T-cell (primary cell): ENCODE data around the gene KIF3C. TPM values are rescaled to one million over a fixed set of nuclear protein-coding genes. Genes with fewer than 3 reads are reported as not detected.
A peak's percentile ranks its signal among the peaks of the same experiment; 100 is the strongest.
"Not testable (repeated sequence)": the region's sequence is repeated elsewhere in the genome, so short reads cannot be mapped to it uniquely, and the experiment has no call there.

Experiments used
- ATAC-seq, 4 experiments: fragments of 200-7000 bp in 3 of 4; fragments of 150-1000 bp in 1 of 4; cut with Tn5 transposase; replicated peaks in 1 of 4; 1 replicate in 3 of 4; 2 replicates in 1 of 4; pipeline ENCODE4 v1.10.0; 2021; ENCODE audit warnings: moderate library complexity in 3 of 4, mild to moderate bottlenecking in 2 of 4, moderate number of reproducible peaks in 1 of 4
- CTCF ChIA-PET, 2 donors: fragments of 300-600 bp; sonication (Branson Sonifier 250); formaldehyde crosslinking; loops; one replicate each; lab custom pipeline; 2022; ENCODE audit warnings: antibody characterized with exemption in 2 of 2; lab: Charles Lee
- POLR2A ChIA-PET, 2 donors: fragments of 300-600 bp; sonication (Branson Sonifier 250); formaldehyde crosslinking; loops; one replicate each; lab custom pipeline; 2022; ENCODE audit warnings: antibody characterized with exemption in 2 of 2; lab: Charles Lee
- DNase-seq, 35 experiments: peaks; one replicate each; pipeline versions ENCODE4 v3.0.0 to v3.0.0-alpha.2; 2013 to 2023
- H3K27ac ChIP-seq: one replicate; pipeline ENCODE4 v1.5.1; 2013; ENCODE audit warnings: low read length
- H3K27me3 ChIP-seq, 2 experiments: replicated peaks in 1 of 2; 1 replicate in 1 of 2; 2 replicates in 1 of 2; pipeline versions ENCODE4 v1.6.1 to v1.7.0; 2013; ENCODE audit warnings: low read length in 1 of 2, mixed read lengths in 1 of 2; ENCODE audit not compliant: control insufficient read depth in 2 of 2, insufficient read depth in 2 of 2; ENCODE audit errors: extremely low read depth in 1 of 2
- H3K36me3 ChIP-seq, 2 donors: 1 replicate in 1 of 2; 2 replicates in 1 of 2; pipeline versions ENCODE4 v1.6.1 to v1.7.0; 2013; ENCODE audit warnings: low read length in 1 of 2; ENCODE audit not compliant: control insufficient read depth in 2 of 2, insufficient read depth in 1 of 2; ENCODE audit errors: extremely low read depth in 1 of 2
- H3K4me1 ChIP-seq, 2 experiments: 1 replicate in 1 of 2; 2 replicates in 1 of 2; pipeline versions ENCODE4 v1.6.1 to v1.7.0; 2013; ENCODE audit warnings: low read length in 2 of 2, mixed read lengths in 1 of 2; ENCODE audit not compliant: insufficient read depth in 2 of 2, control insufficient read depth in 1 of 2; ENCODE audit errors: extremely low read depth in 1 of 2
- H3K4me3 ChIP-seq, 2 donors: 1 replicate in 1 of 2; 2 replicates in 1 of 2; pipeline versions ENCODE4 v1.5.1 to v1.7.0; 2013; ENCODE audit warnings: mild to moderate bottlenecking in 2 of 2, low read length in 1 of 2, moderate library complexity in 1 of 2; ENCODE audit not compliant: control insufficient read depth in 1 of 2; ENCODE audit errors: extremely low read depth in 1 of 2
- H3K9me3 ChIP-seq: 2 replicates; pipeline ENCODE4 v1.7.0; 2013
- H3K27ac Mint-ChIP-seq, 2 donors: one replicate each; pipeline ENCODE4 v1.8.0; 2020 to 2021; ENCODE audit warnings: mild to moderate bottlenecking in 2 of 2, mixed read lengths in 2 of 2
- H3K27me3 Mint-ChIP-seq, 2 donors: one replicate each; pipeline ENCODE4 v1.8.0; 2021 to 2022; ENCODE audit warnings: mixed read lengths in 2 of 2
- H3K36me3 Mint-ChIP-seq: one replicate; pipeline ENCODE4 v1.8.0; 2021; ENCODE audit warnings: mixed read lengths
- H3K4me1 Mint-ChIP-seq, 3 donors: one replicate each; pipeline ENCODE4 v1.8.0; 2020 to 2022; ENCODE audit warnings: mixed read lengths in 3 of 3, mild to moderate bottlenecking in 1 of 3
- H3K4me3 Mint-ChIP-seq, 3 donors: one replicate each; pipeline ENCODE4 v1.8.0; 2020 to 2022; ENCODE audit warnings: mild to moderate bottlenecking in 3 of 3, mixed read lengths in 3 of 3, moderate library complexity in 3 of 3
- H3K9me3 Mint-ChIP-seq, 3 donors: one replicate each; pipeline ENCODE4 v1.8.0; 2020 to 2022; ENCODE audit warnings: mixed read lengths in 3 of 3
- WGBS: methylation state at CpG from one replicate; pipeline ENCODE4 v1.1.5; 2013; ENCODE audit warnings: missing lambda C conversion rate; ENCODE audit not compliant: insufficient coverage; 5-methylcytosine and 5-hydroxymethylcytosine counted together
- total RNA-seq, 35 experiments: library from RNA in 6 of 35; stranded (reverse) in 6 of 35; fragments of 120-200 nt in 1 of 35; gene quantifications; one replicate each; pipeline versions ENCODE4 v1.2.1 to v1.2.4 and lab custom pipeline; 2013 to 2026

KIF3C gene
- total RNA-seq, result 1 to 10 TPM; 3.3 to 8.6 (median 6.9) TPM
- total RNA-seq (2013), result 3.2 TPM
- 0.68 to 12.8 (median 4.8) reads per million in 29 experiments for total RNA-seq (lab: John Stamatoyannopoulos, UW)

GRCh38 chr2:25982273-25982967 lies at the start of gene KIF3C:
KIF3C (minus strand) TSS chr2:25982497; CDS start chr2:25981917, 580 bp downstream.
- Histone ChIP-seq H3K27ac (no peak within 1 kb of the TSS), H3K4me3 (peak within 1 kb of the TSS; percentile 83 to 84), H3K9me3 (no peaks in the 10 kb centered on the region), H3K27me3 (peaks cover 0 to 11% of the 10 kb centered on the region in 2 experiments), H3K36me3 (no peaks in the 10 kb centered on the region), H3K4me1 (peaks cover 2 to 21% of the 10 kb centered on the region in 2 experiments)
- whole genome bisulfite sequencing, result 1% methylated on average over 44 of the region's 58 CpGs
- peak within 1 kb of the TSS; percentile 37 to 75 for H3K27ac Mint-ChIP-seq
- no peaks in the 10 kb centered on the region for H3K27me3 Mint-ChIP-seq
- peaks cover 21 to 31% (median 27%) of the 10 kb centered on the region in 3 donors for H3K4me1 Mint-ChIP-seq
- peak within 1 kb of the TSS; percentile 80 to 88 (median 88) for H3K4me3 Mint-ChIP-seq
- H3K36me3 Mint-ChIP-seq, result no peaks in the 10 kb centered on the region
- H3K9me3 Mint-ChIP-seq, result no peaks in the 10 kb centered on the region
- ATAC-seq (peak; percentile 91 to 95 (median 94)), DNase-seq (peak; percentile 59 to 82 (median 70))
- POLR2A ChIA-PET, result interaction anchor here (0.6 kb wide), 5 partner anchors 31 to 364 kb away, joined by 3 to 6 read pairs (median 3); partner anchors contain the start of gene ADGRF3 (in 1 of the 2)
- CTCF ChIA-PET, result interaction anchor here (0.6 to 1.6 kb wide), 5 partner anchors 9 to 363 kb away, joined by 3 to 15 read pairs (median 3); partner anchors contain the start of gene ASXL2 (in 1 of the 2)

DNA sequence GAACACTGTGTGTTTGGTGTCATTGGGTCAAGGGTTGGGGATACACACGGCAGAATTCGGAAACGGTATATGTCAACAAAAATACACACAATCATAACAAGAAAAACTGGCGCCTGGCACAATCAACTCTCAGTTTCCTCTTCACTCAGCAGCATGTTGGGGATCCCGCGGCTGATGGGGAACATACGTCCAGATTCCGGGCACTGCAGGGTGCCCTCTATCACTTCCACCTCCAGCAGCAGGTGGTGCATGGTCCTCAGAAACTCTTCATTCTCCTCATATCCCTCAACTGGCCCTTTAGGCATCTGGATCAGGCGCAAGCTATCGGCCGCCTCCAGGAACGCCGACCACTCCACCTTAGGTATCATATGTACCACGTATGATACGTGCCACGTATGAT lies 45.8 kb upstream of the KIF3C start:
- H3K27ac ChIP-seq, H3K36me3 ChIP-seq, H3K4me1 ChIP-seq, H3K27me3 Mint-ChIP-seq, POLR2A ChIA-PET, H3K4me3 ChIP-seq, DNase-seq, ATAC-seq, H3K27ac Mint-ChIP-seq, H3K36me3 Mint-ChIP-seq, H3K9me3 ChIP-seq, H3K4me3 Mint-ChIP-seq, H3K9me3 Mint-ChIP-seq: not testable (repeated sequence)
- peaks cover 0 to 12% of the 10 kb centered on the region in 2 experiments for H3K27me3 ChIP-seq
- CTCF ChIA-PET, result interaction anchor here in 1 of 2 donors (0.7 kb wide), 1 partner anchor 244 kb away, joined by 3 read pairs; no protein-coding TSS in a partner anchor
- 98% methylated on average over 10 of the region's 16 CpGs for WGBS
- peaks cover 6 to 14% (median 7%) of the 10 kb centered on the region in 3 donors for H3K4me1 Mint-ChIP-seq

DNA sequence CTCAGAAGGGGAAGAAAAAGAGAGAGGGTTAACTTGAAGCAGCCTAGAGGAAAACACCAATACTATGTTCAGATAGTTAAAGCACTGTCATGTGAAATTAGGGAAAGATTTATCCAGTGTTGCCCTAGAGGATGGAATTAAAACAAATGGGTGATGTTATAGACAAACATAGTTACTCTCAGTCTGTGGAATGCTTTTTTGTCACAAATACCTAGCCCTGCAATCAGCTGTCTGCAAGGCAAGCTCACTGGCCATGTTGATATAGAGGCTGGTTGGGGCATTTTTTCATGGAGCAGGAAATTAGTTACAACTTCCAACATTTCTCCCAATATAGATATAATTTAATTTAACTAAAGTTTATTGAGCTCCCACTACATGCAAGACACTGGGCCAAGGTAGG lies 43.2 kb upstream of the KIF3C start:
- ChIA-PET CTCF (no interaction called here), POLR2A (no interaction called here)
- H3K36me3 Mint-ChIP-seq, result no peaks in the 10 kb centered on the region
- H3K9me3 Mint-ChIP-seq, result no peaks in the 10 kb centered on the region
- H3K27ac ChIP-seq, result no peak overlapping the region
- ATAC-seq, result no peak
- no peak overlapping the region for H3K4me3 ChIP-seq
- no peaks in the 10 kb centered on the region for H3K4me1 ChIP-seq
- H3K4me3 Mint-ChIP-seq, result no peak overlapping the region
- H3K9me3 ChIP-seq, result no peaks in the 10 kb centered on the region
- H3K27me3 ChIP-seq, result peaks cover 0 to 12% of the 10 kb centered on the region in 2 experiments
- no peaks in the 10 kb centered on the region for H3K36me3 ChIP-seq
- no peaks in the 10 kb centered on the region for H3K4me1 Mint-ChIP-seq
- H3K27me3 Mint-ChIP-seq, result peaks cover 0 to 6% of the 10 kb centered on the region in 2 donors
- no peak for DNase-seq
- H3K27ac Mint-ChIP-seq, result no peak overlapping the region

GRCh38 chr2:26024260-26024659 lies 42.0 kb upstream of the KIF3C start:
- Mint-ChIP-seq H3K4me3 (no peak overlapping the region), H3K4me1 (no peaks in the 10 kb centered on the region), H3K36me3 (no peaks in the 10 kb centered on the region), H3K27me3 (peaks cover 0 to 6% of the 10 kb centered on the region in 2 donors), H3K27ac (no peak overlapping the region), H3K9me3 (no peaks in the 10 kb centered on the region)
- ATAC-seq, result no peak
- no peak for DNase-seq
- Histone ChIP-seq H3K4me3 (no peak overlapping the region), H3K36me3 (no peaks in the 10 kb centered on the region), H3K9me3 (no peaks in the 10 kb centered on the region), H3K4me1 (no peaks in the 10 kb centered on the region), H3K27me3 (peaks cover 0 to 16% of the 10 kb centered on the region in 2 experiments), H3K27ac (no peak overlapping the region)
- no CpG with 5 or more reads among the region's 2 CpGs for WGBS
- ChIA-PET POLR2A (interaction anchor here in 1 of 2 donors (0.6 kb wide), 1 partner anchor 254 kb away, joined by 3 read pairs; no protein-coding TSS in a partner anchor), CTCF (interaction anchor here (0.6 kb wide), 3 partner anchors 10 to 172 kb away, joined by 3 read pairs; no protein-coding TSS in a partner anchor)

DNA sequence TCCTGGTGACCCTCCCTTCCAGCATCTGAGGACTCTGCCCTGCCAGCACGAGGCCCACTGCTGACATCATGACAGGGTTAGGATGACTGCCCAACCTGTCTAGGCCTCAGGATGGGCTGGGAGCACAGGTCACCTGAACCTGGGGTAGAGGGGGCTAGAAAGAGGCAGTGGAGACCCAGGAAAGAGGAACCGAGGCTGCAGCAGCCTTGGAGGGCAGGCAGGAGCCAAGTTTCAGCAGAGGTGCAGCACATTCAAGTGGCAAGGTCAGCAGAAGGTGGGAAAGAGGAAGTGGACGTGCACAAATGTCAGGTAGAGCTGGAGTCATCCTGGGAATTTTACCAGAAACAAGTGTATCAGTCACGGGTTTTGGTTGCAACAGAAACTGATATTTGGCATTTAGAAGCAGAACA lies 37.9 kb upstream of the KIF3C start:
- Histone ChIP-seq H3K4me1 (no peaks in the 10 kb centered on the region), H3K9me3 (no peaks in the 10 kb centered on the region), H3K36me3 (no peaks in the 10 kb centered on the region), H3K4me3 (no peak overlapping the region), H3K27ac (no peak overlapping the region), H3K27me3 (peaks cover 0 to 3% of the 10 kb centered on the region in 2 experiments)
- H3K4me3 Mint-ChIP-seq, result no peak overlapping the region
- POLR2A ChIA-PET, result interaction anchor here in 1 of 2 donors (0.6 kb wide), 1 partner anchor 237 kb away, joined by 4 read pairs; no protein-coding TSS in a partner anchor
- DNase-seq (no peak), ATAC-seq (no peak)
- WGBS, result 57% methylated on average over 3 of the region's 4 CpGs
- H3K9me3 Mint-ChIP-seq, result no peaks in the 10 kb centered on the region
- H3K27ac Mint-ChIP-seq, result no peak overlapping the region
- no peaks in the 10 kb centered on the region for H3K27me3 Mint-ChIP-seq
- H3K36me3 Mint-ChIP-seq, result no peaks in the 10 kb centered on the region
- CTCF ChIA-PET, result no interaction called here
- H3K4me1 Mint-ChIP-seq, result peaks cover 0 to 3% (median 0%) of the 10 kb centered on the region in 3 donors

- no peak overlapping the region for H3K27ac Mint-ChIP-seq
- 0% methylated on average over 1 of the region's 3 CpGs for WGBS
- ATAC-seq (peak in 2 of 4 experiments; percentile 68), DNase-seq (no peak)
- Histone ChIP-seq H3K4me1 (no peaks in the 10 kb centered on the region), H3K9me3 (no peaks in the 10 kb centered on the region), H3K36me3 (no peaks in the 10 kb centered on the region), H3K27ac (no peak overlapping the region), H3K4me3 (no peak overlapping the region), H3K27me3 (peaks cover 0 to 3% of the 10 kb centered on the region in 2 experiments)
- no peak overlapping the region for H3K4me3 Mint-ChIP-seq
- no peaks in the 10 kb centered on the region for H3K9me3 Mint-ChIP-seq
- ChIA-PET POLR2A (interaction anchor here in 1 of 2 donors (0.6 kb wide), 1 partner anchor 25 kb away, joined by 4 read pairs; no protein-coding TSS in a partner anchor), CTCF (no interaction called here)
- H3K27me3 Mint-ChIP-seq, result no peaks in the 10 kb centered on the region
- peaks cover 0 to 3% (median 0%) of the 10 kb centered on the region in 3 donors for H3K4me1 Mint-ChIP-seq
- no peaks in the 10 kb centered on the region for H3K36me3 Mint-ChIP-seq
These were observed 36.1 kb upstream of the KIF3C start for GRCh38 chr2:26018184-26019055.
